Activated CD8-positive, alpha-beta memory T cell treated with anti-CD3 and anti-CD28 coated beads, Interleukin-2, amount 50 U/mL, for 48 hours (primary cell): ENCODE measurements around the gene ALS2CL.
A peak's percentile ranks its signal among the peaks of the same experiment; 100 is the strongest.
"Not testable (repeated sequence)": the region's sequence is repeated elsewhere in the genome, so short reads cannot be mapped to it uniquely, and the experiment has no call there.

Source experiments
- DNase-seq: peaks from one replicate; pipeline ENCODE4 v3.0.0-alpha.2; 2020

ALS2CL gene, protein sequence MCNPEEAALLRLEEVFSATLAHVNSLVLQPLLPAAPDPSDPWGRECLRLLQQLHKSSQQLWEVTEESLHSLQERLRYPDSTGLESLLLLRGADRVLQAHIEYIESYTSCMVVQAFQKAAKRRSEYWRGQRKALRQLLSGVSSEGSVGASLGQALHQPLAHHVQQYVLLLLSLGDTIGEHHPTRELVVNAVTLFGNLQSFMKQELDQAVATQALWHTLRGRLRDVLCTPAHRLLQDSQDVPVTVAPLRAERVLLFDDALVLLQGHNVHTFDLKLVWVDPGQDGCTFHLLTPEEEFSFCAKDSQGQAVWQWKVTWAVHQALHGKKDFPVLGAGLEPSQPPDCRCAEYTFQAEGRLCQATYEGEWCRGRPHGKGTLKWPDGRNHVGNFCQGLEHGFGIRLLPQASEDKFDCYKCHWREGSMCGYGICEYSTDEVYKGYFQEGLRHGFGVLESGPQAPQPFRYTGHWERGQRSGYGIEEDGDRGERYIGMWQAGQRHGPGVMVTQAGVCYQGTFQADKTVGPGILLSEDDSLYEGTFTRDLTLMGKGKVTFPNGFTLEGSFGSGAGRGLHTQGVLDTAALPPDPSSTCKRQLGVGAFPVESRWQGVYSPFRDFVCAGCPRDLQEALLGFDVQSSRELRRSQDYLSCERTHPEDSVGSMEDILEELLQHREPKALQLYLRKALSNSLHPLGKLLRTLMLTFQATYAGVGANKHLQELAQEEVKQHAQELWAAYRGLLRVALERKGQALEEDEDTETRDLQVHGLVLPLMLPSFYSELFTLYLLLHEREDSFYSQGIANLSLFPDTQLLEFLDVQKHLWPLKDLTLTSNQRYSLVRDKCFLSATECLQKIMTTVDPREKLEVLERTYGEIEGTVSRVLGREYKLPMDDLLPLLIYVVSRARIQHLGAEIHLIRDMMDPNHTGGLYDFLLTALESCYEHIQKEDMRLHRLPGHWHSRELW

DNA sequence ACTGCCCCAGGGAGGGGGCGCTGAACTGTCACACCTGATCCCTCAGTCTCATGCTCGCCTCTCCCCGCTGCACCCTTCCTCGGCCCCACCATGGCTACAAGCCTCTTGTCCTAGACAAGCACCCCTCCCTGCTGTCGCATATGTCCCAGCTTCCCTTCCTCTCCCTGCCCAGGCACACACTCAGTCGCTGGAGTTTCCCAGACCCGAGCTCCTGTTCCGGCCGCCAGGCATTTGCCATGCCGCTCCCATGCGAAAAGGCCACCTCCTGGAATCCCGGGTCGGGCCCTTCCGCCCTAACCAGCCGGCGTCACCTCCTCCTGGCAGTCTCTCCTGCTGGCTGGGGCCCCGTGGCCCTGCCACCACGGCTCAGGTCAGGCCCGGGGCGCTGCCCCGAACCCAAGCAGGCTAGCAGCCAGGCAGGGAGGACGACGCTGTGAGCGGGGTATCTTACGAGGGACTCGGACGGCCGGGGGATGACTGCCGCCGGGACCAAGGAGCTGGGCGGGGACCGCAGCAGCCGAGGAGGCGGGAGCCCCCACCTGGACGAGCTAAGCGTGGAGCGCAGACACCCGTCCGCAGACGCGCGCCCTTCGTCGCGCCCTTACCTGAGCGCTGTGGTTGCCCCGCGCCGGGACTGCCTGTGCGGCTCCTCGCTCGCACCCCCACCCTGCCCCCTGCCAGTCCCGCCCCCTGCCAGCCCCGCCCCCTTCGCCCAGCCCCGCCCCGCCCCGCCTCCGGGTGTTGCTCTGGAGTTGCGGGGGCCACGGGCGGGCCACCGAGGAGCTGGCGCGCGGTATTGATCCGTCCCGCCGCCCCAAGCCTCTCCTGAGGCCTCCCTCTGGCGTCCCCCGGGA lies at the start of gene ALS2CL:
ALS2CL (minus strand) TSS at position 642 of the 854 bp plus-strand sequence. CDS start 4,239 bp downstream, outside the sequence.
- peak; percentile 78 for DNase-seq

DNA sequence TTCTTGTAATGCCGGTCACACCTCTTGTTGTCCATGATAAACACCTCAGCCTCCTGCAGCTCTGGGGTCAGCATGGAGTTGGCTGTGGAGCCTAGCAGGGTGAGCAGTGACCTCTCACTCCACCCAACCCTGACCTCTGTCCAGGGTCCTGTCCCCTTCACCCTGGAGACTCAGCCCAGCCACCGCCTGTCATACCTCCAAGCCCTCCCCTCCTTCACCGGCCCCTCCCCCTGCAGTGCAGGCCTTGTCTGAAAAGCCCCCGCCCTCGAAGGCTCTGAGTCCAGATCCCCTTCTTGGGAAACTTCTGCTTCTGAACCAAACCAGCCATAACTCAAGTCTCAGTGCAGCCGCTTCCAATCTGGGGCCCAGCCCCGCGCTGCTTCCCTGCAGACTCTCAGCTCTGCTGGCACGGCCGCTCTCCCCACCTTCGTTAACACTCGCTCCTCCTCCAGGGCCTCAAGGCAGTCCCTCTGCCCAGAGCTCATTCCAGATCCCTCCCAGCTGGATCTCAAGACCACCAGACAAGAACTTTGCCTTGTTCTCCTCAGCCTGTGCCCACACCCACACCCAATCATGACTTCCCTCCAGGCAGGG lies 49.6 kb upstream of the ALS2CL start:
- no peak for DNase-seq

DNA sequence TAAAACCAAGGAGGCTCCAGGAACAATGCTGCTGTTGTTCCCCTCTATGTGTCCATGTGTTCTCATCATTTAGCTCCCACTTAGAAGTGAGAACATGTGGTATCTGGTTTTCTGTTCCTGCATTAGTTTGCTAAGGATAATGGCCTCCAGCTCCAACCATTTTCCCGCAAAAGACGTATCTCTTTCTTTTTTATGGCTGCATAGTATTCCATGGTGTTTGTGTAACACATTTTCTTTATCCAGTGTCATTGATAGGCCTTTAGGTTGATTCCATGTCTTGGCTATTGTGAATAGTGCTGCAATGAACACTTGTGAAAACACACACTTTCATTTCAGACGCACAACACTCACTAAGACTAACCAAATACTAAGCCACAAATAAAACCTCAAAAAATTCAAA lies 46.1 kb upstream of the ALS2CL start:
- not testable (repeated sequence) for DNase-seq

DNA sequence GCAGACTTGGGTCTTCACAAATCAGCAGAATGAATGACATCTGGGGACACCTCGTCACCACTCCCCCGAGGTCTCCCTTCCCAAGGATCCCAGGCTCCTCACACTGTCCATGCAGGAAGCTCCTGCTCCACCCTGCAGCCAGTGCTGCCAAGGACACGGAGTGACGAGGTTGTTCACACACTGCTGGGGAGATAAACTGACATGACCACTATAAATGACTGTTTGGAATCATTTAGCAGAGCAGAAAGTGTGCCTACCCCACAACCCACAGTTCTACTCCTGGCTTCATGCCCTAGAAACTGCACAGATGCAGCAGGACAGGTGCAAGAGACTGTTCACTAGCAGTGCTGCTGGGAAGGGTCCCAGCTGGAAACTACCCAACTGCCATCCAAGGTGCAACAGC lies 43.9 kb upstream of the ALS2CL start:
- DNase-seq, result no peak

DNA sequence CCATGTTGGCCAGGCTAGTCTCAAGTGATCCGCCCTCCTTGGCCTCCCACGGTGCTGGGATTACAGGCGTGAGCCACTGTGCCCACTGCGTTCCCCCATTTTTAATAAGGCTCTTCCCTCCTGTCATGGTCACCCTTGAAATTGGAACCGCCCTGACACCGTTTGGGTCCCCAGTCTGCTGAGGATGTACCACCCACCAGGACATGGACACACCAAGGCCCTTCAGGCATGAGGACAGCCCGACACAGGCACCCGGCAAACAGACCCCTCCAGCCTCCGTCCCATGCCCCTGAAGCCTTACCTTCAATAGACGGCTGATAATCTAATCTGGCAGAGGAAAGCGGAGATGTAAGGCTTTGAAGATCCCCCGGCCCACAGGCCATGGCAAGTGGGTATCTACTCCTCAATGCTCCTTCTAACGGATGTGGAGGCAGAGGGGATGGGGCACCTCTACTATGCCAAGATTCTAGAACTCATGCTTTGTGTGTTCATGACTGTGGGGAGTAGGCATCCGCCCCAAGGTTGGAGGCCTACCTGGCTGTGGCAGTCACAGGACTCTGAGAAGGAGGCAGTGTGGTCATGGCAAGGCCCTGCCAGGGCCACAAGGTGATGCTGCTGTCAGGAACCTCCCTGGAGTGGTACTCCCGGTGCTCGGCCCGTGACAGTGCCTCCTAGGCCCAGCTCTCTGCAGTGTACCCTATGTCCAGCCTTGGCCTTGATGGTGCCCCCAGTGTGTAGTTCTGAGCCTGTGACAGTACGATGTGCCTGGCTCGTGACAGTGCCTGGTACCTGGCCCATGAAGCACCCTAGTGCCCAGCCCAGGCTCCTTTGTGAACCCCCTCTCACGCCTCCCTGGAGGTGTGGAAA lies 42.8 kb upstream of the ALS2CL start:
- DNase-seq, result no peak

DNA sequence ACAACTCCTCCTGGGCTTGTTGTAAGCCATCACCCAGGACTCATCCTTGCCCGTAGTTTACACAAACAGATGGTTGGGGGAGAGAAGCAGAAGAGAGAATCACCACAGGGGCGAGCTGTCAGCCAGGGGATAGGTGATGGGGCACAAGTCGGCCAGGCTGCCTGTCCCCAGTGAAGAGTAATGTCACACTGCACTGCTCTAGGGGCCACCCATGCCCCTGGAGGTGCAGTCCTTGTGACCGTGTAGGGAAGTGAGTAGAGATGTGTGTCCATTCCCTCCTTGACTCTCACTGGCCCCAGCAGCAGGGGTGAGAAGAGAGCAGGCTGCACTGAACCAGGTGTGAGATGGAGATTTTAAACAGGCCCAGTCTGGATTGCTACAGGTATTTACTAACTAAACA lies 41.3 kb upstream of the ALS2CL start:
- no peak for DNase-seq

DNA sequence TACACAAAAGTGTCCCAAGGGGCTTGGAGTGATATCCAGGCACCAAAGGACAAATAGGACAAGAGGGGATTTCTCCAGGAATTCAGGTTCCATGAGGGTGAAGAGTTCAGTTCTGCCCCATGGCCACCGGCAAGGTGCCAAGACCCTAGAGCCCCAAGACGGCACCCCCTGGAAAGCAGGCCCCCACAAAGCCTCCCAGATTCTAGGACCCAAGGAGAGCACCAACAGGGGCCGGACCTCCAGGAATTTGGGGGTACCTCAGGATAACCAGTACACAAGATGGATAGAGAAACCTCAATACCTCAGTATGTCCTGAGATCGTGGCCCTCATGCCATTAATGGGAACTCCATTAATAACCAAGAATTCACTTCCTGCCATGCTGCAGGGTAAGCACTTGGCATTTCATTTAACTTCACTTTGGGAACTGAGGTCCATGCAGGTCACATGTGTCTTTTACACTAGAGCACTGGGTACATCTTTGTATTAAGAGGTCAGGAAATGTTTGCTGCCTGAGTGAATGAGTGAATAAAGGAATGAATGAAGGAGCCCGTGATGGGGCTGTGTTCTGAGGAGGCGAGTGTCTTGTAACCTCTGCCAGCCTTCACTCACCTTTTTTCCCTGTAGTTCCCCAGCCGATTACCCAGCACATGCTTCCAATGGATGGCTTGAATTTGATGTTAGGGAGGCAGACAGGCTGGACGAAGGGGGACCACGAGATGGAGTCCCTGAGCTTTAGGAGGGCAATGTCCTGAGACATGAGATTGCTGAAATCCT lies 39.7 kb upstream of the ALS2CL start:
- DNase-seq, result no peak

DNA sequence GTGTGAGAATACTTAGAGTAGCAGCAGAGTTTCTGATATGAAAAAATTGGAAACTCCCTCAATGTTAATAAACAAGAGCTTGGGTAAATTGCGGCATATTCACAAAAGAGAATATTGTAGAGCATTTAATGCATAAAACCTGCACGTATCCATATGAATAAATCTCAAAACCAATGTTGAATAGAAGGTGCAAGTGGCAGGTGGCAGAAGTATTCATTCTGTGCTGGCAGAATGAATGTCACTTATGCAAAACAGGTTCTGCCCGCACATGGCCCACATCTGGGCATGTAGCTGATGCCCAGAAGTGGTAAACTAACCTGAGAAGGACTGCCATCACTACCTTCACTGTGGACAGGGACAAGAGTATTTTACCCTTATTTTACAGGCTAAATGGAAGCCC lies 38.3 kb upstream of the ALS2CL start:
- DNase-seq, result no peak

DNA sequence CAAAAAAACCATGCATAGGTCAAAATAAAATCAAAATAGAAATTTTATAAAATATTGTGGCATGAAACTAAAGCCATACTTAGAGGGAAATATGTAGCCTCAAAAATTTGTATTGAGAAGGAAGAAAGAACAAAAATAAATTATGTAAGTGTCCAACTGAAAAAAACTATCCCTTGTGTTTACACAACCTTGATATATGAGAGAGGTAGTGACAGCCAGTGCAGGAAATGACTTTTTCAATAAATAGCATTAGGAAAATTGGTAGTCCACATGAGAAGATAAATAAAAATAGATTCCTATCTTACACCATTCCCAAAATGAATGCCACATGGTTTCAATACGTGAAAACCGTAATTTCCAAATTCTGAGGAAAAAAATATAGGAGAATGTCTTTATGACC lies 37.3 kb upstream of the ALS2CL start:
- DNase-seq, result no peak

DNA sequence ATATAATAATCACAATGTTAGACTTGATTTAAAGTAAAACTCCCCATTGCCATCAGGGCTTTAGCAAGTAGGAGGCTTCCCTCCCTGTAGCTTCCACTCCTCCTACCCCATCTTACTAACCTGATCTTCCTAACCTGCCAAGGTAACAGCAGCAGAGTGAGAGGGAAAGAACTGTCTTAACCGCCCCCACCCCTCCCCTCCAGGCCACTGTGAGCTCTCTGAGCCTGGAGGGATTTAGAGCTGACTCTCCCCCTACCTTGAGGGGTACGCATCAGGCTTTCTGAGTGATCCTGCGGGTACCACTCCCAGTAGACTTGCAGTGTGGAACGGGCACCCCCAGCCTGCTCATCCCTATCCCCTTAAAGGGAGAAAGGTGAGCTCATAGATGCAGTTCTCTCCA lies 35.6 kb upstream of the ALS2CL start:
- no peak for DNase-seq

DNA sequence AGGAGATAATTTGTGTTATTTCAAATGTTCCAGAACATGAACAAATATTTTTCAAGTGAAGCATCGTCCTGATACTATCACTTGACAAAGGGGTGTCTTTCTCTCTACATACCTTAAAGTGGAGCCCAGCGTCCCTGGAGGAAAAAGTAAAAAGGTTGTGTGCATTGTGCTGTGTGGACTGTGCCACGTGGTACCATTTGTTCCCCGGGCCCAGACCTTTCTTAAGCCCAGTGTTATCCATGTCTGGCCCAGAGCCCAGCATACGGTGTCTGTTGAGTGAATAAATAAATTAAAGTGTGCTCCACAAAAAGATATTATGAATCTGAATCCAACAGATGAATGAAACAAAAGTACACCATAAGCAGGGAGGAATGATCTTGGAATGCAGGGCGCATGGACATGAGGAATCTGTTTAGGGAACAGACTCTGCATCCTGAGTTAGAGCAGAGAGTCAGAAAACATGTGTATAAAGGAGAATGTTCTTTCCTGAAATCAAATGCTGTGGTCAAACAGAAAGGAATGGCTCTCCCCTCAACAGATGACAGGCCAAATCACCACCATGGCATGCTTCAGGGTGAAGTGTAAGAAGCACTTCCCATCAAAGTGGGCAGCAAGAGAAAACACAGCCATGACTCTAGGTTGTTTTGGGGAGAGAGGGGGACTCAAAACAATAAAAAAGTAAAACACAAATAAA lies 32.3 kb upstream of the ALS2CL start:
- no peak for DNase-seq

DNA sequence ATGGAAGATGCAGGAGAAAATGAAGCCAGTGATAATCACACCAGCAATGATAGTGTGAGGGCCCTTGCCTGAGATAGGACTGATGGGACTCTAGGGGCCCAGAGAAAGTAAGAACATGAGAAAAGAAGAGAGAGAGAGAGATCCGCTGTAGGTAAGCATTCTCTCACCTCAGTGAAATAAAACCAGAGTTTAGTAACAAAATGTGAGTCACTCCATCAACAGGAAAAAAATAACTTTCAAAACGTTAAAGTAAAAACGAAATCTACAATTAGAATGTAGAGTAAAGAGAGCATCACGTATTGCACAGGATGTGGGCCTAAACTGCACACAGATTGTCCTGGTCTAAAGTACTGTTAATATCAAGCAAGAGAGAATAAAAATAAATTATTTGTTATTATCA lies 30.9 kb upstream of the ALS2CL start:
- no peak for DNase-seq

DNA sequence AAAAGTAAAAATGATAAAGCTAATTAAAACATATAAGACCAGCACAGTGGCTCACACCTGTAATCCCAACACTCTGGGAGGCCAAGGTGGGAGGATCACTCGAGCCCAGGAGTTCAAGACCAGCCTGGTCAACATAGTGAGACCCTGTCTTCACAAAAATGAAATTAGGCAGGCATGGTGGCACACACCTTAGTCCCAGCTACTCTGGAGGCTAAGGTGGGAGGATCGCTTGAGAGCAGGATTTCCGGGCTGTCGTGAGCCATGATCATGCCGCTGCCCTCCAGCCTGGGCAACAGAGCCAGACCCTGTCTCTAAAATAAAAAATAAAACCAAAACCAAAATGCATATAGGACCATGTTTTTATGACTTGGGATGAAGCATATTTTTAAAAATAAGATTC lies 29.0 kb upstream of the ALS2CL start:
- no peak for DNase-seq

DNA sequence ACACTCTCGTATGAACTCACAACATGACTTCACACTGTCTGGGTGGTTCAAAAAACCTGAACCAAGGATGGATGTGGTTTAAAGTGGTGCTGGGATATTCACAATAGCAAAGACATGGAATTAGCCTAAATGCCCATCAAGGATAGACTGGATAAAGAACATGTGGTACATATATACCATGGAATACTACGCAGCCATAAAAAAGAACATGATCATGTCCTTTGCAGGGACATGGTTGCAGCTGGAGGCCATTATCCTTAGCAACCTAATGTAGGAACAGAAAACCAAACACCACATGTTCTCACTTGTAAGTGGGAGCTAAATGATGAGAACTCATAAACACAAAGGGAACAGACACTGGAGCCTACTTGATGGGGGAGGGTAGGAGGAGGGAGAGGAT lies 27.5 kb upstream of the ALS2CL start:
- DNase-seq, result no peak

DNA sequence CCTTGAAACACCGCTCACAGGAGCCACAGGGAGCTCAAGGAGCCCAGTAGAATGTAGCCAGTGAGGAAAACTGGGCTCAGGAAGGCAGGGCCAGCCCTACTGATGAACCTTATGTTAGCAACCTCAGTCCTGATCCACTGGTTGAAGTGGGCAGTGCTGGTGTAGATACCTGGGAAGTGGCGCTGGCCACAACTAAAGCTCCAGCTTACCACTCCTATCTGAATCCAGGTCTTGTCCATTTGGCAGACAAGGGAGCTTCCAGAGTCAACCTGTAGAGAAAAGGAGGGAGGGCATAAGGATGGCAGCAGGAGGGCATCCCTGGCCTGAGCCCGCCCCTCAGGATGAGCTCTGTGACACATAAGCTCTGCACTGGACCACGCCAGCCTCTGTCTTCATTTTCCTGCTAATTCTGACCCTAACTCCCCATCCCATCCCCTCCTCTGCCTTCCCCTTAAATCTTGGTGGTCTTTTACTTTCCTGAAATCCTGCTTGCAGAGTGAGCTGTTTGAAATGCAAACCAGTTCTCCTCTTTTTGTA lies 26.3 kb upstream of the ALS2CL start:
- DNase-seq, result no peak

DNA sequence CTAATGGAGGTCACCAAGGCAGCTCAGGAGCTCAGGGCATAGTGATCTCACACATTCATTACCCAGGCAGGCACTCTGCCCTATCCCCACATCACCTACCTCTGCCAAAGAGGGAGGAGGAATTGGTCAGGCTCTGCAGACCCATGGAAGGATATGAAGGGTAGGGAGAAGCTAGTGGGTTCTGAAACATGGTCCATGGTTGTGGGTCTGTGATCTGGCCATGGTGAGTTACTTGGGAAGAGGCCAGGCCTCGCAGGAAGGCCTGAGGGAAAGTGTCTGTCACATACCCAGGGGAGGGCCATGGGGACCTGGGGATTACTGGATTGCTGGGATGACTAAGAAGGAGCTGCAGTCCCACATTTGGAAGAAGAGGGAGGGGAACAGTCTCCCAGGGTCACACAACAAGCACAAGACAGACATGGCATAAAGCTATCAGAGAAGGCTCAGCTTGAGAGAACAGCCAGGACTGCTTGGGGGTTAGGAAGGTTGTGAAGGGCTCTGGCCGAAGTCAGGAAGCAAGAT lies 25.6 kb upstream of the ALS2CL start:
- no peak for DNase-seq

DNA sequence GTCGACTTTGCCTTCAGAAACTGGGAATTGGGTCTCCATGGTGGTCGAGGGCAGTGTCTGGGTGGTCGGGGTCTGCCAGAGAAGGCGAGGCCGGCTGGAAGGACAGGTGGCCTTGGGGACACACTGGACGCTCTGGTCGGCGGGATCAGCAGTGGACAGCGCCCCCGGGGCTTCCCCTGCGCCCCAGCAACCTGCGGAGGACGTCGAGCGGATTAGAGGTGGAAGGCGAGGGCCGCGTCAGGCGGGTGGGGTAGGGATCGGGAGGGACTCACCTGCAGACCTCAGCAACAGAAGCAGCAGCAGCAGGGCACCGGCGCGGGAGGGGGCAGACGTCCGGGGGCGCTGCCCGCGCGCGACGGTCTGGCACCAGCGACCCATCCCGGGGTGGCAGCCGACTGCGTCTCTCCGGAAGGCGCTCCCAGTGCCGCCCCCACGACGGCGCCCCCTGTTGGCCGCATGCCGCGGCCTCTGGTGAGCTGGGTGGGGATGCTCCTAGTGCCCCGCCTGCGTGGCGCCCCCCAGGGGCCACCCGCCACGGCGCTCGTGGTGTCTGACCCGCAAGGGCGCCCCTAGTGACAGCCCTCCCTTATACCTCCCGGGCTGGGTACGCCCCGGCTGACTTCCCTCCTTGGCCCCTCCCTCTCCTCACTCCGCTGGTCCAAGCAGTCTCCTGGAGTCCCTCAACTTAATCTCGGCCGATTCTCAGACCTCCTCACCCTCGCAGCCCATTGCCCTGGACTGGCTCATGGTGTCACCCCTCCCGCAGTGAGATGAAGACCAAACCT lies 24.2 kb upstream of the ALS2CL start, which contains the start of gene PRSS50:
PRSS50 (minus strand) TSS at position 423 of the 785 bp plus-strand sequence; CDS start at position 378, 45 bp downstream.
- peak; percentile 74 for DNase-seq
